Nephron progenitor cell (in vitro differentiated cells): ENCODE measurements around the gene KRT12.

Source experiments
- DNase-seq: peaks from one replicate; pipeline ENCODE4 v3.0.0; 2021
- H3K27ac Mint-ChIP-seq: 2 replicates; pipeline ENCODE4 v1.8.0; 2021; ENCODE audit warnings: mild to moderate bottlenecking, moderate library complexity, mixed read lengths
- H3K27me3 Mint-ChIP-seq: 2 replicates; pipeline ENCODE4 v1.8.0; 2021; ENCODE audit warnings: mild to moderate bottlenecking, low read depth, mixed read lengths; ENCODE audit not compliant: poor library complexity
- H3K36me3 Mint-ChIP-seq: 2 replicates; pipeline ENCODE4 v1.8.0; 2021; ENCODE audit warnings: low read depth, mixed read lengths
- H3K4me1 Mint-ChIP-seq: 2 replicates; pipeline ENCODE4 v1.8.0; 2021; ENCODE audit warnings: mixed read lengths
- H3K4me3 Mint-ChIP-seq: 2 replicates; pipeline ENCODE4 v1.8.0; 2021; ENCODE audit warnings: mild to moderate bottlenecking, moderate library complexity, mixed read lengths
- H3K9me3 Mint-ChIP-seq: 2 replicates; pipeline ENCODE4 v1.8.0; 2021; ENCODE audit warnings: mild to moderate bottlenecking, moderate library complexity, mixed read lengths
- CTCF ChIP-seq: fragments of 200-600 bp; sonication (generic); IDR thresholded peaks from 2 replicates; pipeline ENCODE4 v1.5.0; 2021; ENCODE audit warnings: antibody characterized with exemption

The KRT12 gene

DNA sequence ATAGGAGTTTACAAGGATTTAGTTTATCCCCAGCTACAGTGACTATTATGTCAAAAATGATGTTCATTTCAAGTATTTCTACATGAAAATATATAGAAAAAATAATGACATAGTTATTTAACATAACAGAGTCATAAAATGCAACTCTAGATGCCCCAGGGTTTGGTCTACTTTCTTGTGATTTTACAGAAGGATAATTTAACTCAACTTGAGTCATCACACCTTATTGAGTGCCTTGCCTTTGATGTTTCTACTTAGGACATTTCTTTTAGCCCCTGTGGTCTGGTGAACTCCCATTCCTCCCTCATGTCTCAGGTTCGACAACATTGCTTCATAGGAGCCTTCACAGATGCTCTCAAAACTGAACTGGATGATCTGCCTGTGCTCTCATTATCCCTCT, 16.0 kb upstream of the KRT12 start:
- TF ChIP-seq CTCF = no peak
- no peak for DNase-seq
- H3K27ac Mint-ChIP-seq = no peak overlapping the region
- H3K9me3 Mint-ChIP-seq = no peaks in the 10 kb centered on the region
- H3K27me3 Mint-ChIP-seq = peaks cover 14% of the 10 kb centered on the region
- H3K4me1 Mint-ChIP-seq = no peaks in the 10 kb centered on the region
- no peaks in the 10 kb centered on the region for H3K36me3 Mint-ChIP-seq
- no peak overlapping the region for H3K4me3 Mint-ChIP-seq

DNA sequence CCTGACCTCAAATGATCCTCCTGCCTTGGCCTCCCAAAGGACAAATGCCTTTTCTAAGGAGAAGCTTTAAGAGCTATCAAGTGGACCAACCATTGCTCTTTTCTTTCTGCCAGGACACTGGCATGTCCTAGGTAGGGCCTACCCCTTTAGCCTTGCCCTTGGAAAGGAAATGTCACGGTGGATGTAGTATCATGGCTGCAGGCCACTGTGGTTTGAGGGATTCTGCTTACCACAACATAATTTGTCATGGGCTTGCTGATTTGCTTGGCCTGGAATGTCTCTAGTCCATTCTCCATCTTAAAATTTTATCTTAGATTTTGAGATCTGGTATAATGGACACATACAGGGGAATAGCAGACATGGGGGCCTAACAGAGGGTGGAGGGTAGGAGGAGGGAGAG, 12.0 kb upstream of the KRT12 start:
- Mint-ChIP-seq H3K4me1 (no peaks in the 10 kb centered on the region), H3K4me3 (no peak overlapping the region), H3K27me3 (peaks cover 15% of the 10 kb centered on the region), H3K36me3 (no peaks in the 10 kb centered on the region), H3K27ac (no peak overlapping the region), H3K9me3 (no peaks in the 10 kb centered on the region)
- no peak for TF ChIP-seq CTCF
- no peak for DNase-seq

DNA sequence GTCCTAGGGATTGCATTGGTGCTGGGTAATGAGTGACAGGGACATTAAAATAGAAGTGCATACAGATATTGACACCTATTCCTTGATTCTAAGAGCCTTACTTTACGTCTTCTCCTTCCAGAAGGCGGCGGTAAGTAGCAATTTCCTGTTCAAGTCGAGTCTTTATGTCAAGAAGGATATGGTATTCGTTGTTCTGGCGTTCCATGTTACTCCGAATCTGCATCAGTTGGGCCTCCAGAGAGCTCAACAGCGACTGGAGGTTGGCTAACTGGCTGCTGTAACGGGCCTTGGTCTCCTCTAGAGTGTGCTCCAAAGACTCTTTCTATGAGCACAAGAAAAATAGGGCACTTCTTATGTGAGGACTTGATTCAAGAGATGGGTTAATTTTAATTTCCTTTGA, 11.0 kb upstream of the KRT12 start:
- Mint-ChIP-seq H3K27me3 (peaks cover 13% of the 10 kb centered on the region), H3K27ac (no peak overlapping the region), H3K4me3 (no peak overlapping the region), H3K9me3 (no peaks in the 10 kb centered on the region), H3K4me1 (no peaks in the 10 kb centered on the region), H3K36me3 (no peaks in the 10 kb centered on the region)
- TF ChIP-seq CTCF = no peak
- no peak for DNase-seq

- TF ChIP-seq CTCF = no peak
- no peak for DNase-seq
- peaks cover 15% of the 10 kb centered on the region for H3K27me3 Mint-ChIP-seq
- no peak overlapping the region for H3K27ac Mint-ChIP-seq
- no peaks in the 10 kb centered on the region for H3K4me1 Mint-ChIP-seq
- no peak overlapping the region for H3K4me3 Mint-ChIP-seq
- no peaks in the 10 kb centered on the region for H3K9me3 Mint-ChIP-seq
- no peaks in the 10 kb centered on the region for H3K36me3 Mint-ChIP-seq
Observed at GRCh38 chr17:40873801-40874200, 6.8 kb upstream of the KRT12 start.

DNA sequence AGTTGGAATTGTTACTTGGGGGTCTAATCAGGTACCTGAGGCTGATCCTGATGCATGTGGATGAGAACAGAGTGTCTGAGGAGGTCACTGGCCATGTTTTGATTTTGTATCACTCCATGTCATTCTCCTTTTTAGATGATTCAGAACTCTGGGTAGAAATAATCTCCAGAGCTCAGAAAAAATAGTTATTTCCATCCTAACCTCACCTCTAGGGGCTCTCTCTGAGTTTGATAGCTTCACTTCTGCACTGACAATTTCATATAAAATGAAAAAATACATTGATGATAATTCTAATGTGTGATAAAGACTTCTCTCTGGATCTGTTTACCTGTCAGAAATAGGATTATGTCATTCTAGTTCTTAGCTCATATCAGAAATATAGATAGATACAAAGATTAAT, 6.2 kb upstream of the KRT12 start:
- no peak overlapping the region for H3K27ac Mint-ChIP-seq

More for the DNA sequence above, 6.2 kb upstream of the KRT12 start:
- no peaks in the 10 kb centered on the region for H3K36me3 Mint-ChIP-seq
- H3K4me3 Mint-ChIP-seq = no peak overlapping the region
- H3K4me1 Mint-ChIP-seq = no peaks in the 10 kb centered on the region
- H3K9me3 Mint-ChIP-seq = no peaks in the 10 kb centered on the region
- H3K27me3 Mint-ChIP-seq = peaks cover 15% of the 10 kb centered on the region
- TF ChIP-seq CTCF = no peak
- DNase-seq = no peak
